K562 (cell line): ENCODE results near the gene KLK7. TPM values are rescaled to one million over a fixed set of nuclear protein-coding genes. Genes with fewer than 3 reads are reported as not detected.

Experiments
- ATAC-seq: fragments of 200-7000 bp; cut with Tn5 transposase; 3 replicates; pipeline ENCODE4 v1.9.1; 2020; ENCODE audit warnings: moderate library complexity
- BruUV-seq: library from RNA; stranded (reverse); fragments of 400-500 nt; replicated peaks from 2 replicates; lab custom pipeline; 2021; lab: Mats Ljungman, UMichigan
- CTCF ChIA-PET: fragments of 300-600 bp; formaldehyde crosslinking; extraction: SDS; loops from one replicate; lab custom pipeline; 2021; ENCODE audit warnings: low intra/inter-chr PET ratio; lab: Yijun Ruan, JAX
- POLR2A ChIA-PET: fragments of 300-600, 350-650 bp; sonication (Branson Sonifier 250); formaldehyde crosslinking; extraction: SDS; loops from one replicate; lab custom pipeline; 2021; ENCODE audit warnings: antibody characterized with exemption, inconsistent platforms; lab: Yijun Ruan, JAX
- DNase-seq, 4 experiments: peaks; one replicate each; pipeline versions ENCODE4 v3.0.0 to v3.0.0-alpha.2; 2011 to 2018; ENCODE audit warnings: low spot score in 3 of 4, mixed read lengths in 3 of 4; ENCODE audit errors: extremely low read depth in 1 of 4
- FAIRE-seq: peaks from 2 replicates; lab custom pipeline; 2011; peaks lifted over from hg19 to GRCh38; lab: Jason Lieb, UNC
- H2AFZ ChIP-seq: 2 replicates; pipeline ENCODE4 v1.6.0; 2011; ENCODE audit warnings: low read depth, low read length, control low read depth, inconsistent platforms
- H3K27ac ChIP-seq: fragments of 200-600 bp; 3 replicates; pipeline ENCODE4 v1.8.0; 2011; ENCODE audit warnings: low read depth, mild to moderate bottlenecking, control low read depth, inconsistent platforms, low read length, moderate library complexity, mixed read lengths; ENCODE audit errors: extremely low read depth
- H3K27me3 ChIP-seq, 2 experiments: fragments of 300-600 bp in 1 of 2; 2 replicates in 1 of 2; 3 replicates in 1 of 2; pipeline versions ENCODE4 v1.6.0 to v1.8.0; 2011; ENCODE audit warnings: inconsistent platforms in 2 of 2, low read length in 2 of 2, mild to moderate bottlenecking in 1 of 2, mixed read lengths in 1 of 2, moderate library complexity in 1 of 2; ENCODE audit not compliant: control insufficient read depth in 2 of 2, insufficient read depth in 2 of 2
- H3K36me3 ChIP-seq: fragments of 300-600 bp; 3 replicates; pipeline ENCODE4 v1.8.0; 2011; ENCODE audit warnings: mild to moderate bottlenecking, low read length, inconsistent platforms; ENCODE audit not compliant: control insufficient read depth, insufficient read depth
- H3K4me1 ChIP-seq, 2 experiments: fragments of 200-600 bp in 1 of 2; replicated peaks in 1 of 2; 2 replicates in 1 of 2; 3 replicates in 1 of 2; pipeline versions ENCODE4 v1.5.1 to v1.8.0; 2011; ENCODE audit warnings: inconsistent platforms in 2 of 2, low read length in 2 of 2, mild to moderate bottlenecking in 1 of 2, mixed read lengths in 1 of 2, moderate library complexity in 1 of 2; ENCODE audit not compliant: control insufficient read depth in 2 of 2, insufficient read depth in 2 of 2
- H3K4me2 ChIP-seq: 2 replicates; pipeline ENCODE4 v1.6.1; 2011; ENCODE audit warnings: low read length, control low read depth, inconsistent platforms, mixed read lengths; ENCODE audit not compliant: insufficient read depth
- H3K4me3 ChIP-seq: fragments of 200-600 bp; sonication (generic), shearing (Covaris generic); 2 replicates; pipeline ENCODE4 v1.5.1; 2016; ENCODE audit warnings: control low read depth, inconsistent platforms
- H3K79me2 ChIP-seq: fragments of 200-600 bp; 3 replicates; pipeline ENCODE4 v1.8.0; 2011; ENCODE audit warnings: low read length, inconsistent platforms; ENCODE audit not compliant: control insufficient read depth, insufficient read depth
- H3K9ac ChIP-seq, 2 experiments: 2 replicates each; pipeline versions ENCODE4 v1.6.0 to v1.6.1; 2011; ENCODE audit warnings: low read depth in 2 of 2, low read length in 2 of 2, control low read depth in 1 of 2, inconsistent platforms in 1 of 2, mild to moderate bottlenecking in 1 of 2, mixed read lengths in 1 of 2; ENCODE audit not compliant: insufficient read depth in 1 of 2
- H3K9me1 ChIP-seq: one replicate; pipeline ENCODE4 v1.6.0; 2011; ENCODE audit warnings: inconsistent platforms, mild to moderate bottlenecking, low read length, moderate library complexity; ENCODE audit not compliant: control insufficient read depth, insufficient read depth
- H3K9me3 ChIP-seq: replicated peaks from 2 replicates; pipeline ENCODE4 v1.5.1; 2011; ENCODE audit warnings: low read depth, low read length, inconsistent platforms; ENCODE audit not compliant: control insufficient read depth, insufficient read depth
- H4K20me1 ChIP-seq: replicated peaks from 2 replicates; pipeline ENCODE4 v1.6.1; 2011; ENCODE audit warnings: low read length, inconsistent platforms, mixed read lengths; ENCODE audit not compliant: control insufficient read depth, insufficient read depth
- BACH1 ChIP-seq: fragments of 200-800 bp; sonication (Bioruptor generic); IDR thresholded peaks from 2 replicates; pipeline ENCODE4 v1.6.1; 2016; ENCODE audit warnings: missing genetic modification characterization, missing compliant biosample characterization
- CGGBP1 ChIP-seq: fragments of 250-450 bp; sonication (Bioruptor Pico); IDR thresholded peaks from 2 replicates; pipeline ENCODE4 v1.9.0; 2021; ENCODE audit warnings: mild to moderate bottlenecking
- CTBP1 ChIP-seq: fragments of 450-650 bp; IDR thresholded peaks from 2 replicates; pipeline ENCODE4 v1.6.1; 2016; ENCODE audit warnings: borderline replicate concordance
- DMBX1 ChIP-seq: fragments of 250-450 bp; sonication (Bioruptor Pico); IDR thresholded peaks from 2 replicates; pipeline ENCODE4 v1.8.0; 2022; ENCODE audit warnings: inconsistent platforms, mild to moderate bottlenecking, moderate library complexity, borderline replicate concordance
- DPF2 ChIP-seq: fragments of 450-650 bp; IDR thresholded peaks from 2 replicates; pipeline ENCODE4 v1.6.1; 2016
- JUND ChIP-seq, 2 experiments: IDR thresholded peaks; 2 replicates in 1 of 2; 3 replicates in 1 of 2; pipeline ENCODE4 v1.6.1; 2011; ENCODE audit warnings: borderline replicate concordance in 2 of 2, low read depth in 2 of 2, low read length in 2 of 2, improper control_type of control experiment in 1 of 2, missing biosample characterization in 1 of 2, missing genetic modification characterization in 1 of 2, missing genetic modification reagents in 1 of 2
- KLF10 ChIP-seq: fragments of 250-450 bp; sonication (Bioruptor Pico); IDR thresholded peaks from 2 replicates; pipeline ENCODE4 v1.6.1; 2021; ENCODE audit warnings: matching md5 sums
- MAFF ChIP-seq: IDR thresholded peaks from 2 replicates; pipeline ENCODE4 v1.6.1; 2012; ENCODE audit warnings: low read length, improper control_type of control experiment
- MAFG ChIP-seq: fragments of 450-650 bp; conservative IDR thresholded peaks from 2 replicates; pipeline ENCODE4 v1.6.1; 2016; ENCODE audit warnings: missing genetic modification characterization, missing compliant biosample characterization
- MED1 ChIP-seq: sonication (generic); formaldehyde crosslinking; IDR thresholded peaks from 2 replicates; pipeline ENCODE4 v1.8.1; 2023; ENCODE audit warnings: missing genetic modification reagents, borderline replicate concordance
- MEF2A ChIP-seq: IDR thresholded peaks from 2 replicates; pipeline ENCODE4 v1.6.1; 2011; ENCODE audit warnings: low read depth, mild to moderate bottlenecking, low read length, moderate library complexity; ENCODE audit not compliant: control insufficient read depth
- NFE2 ChIP-seq: IDR thresholded peaks from 2 replicates; pipeline ENCODE4 v1.6.1; 2014; ENCODE audit warnings: antibody characterized with exemption, low read depth
- NFE2L1 ChIP-seq: fragments of 450-650 bp; IDR thresholded peaks from 2 replicates; pipeline ENCODE4 v1.6.1; 2016; ENCODE audit warnings: missing genetic modification characterization, low read depth, mild to moderate bottlenecking, missing compliant biosample characterization, moderate library complexity, borderline replicate concordance
- PRDM10 ChIP-seq: fragments of 450-650 bp; IDR thresholded peaks from 2 replicates; pipeline ENCODE4 v1.6.1; 2018; ENCODE audit not compliant: partially characterized antibody
- RBM14 ChIP-seq: fragments of 200-400 bp; formaldehyde crosslinking; IDR thresholded peaks from 2 replicates; pipeline ENCODE4 v1.6.1; 2018; ENCODE audit warnings: low read depth, mild to moderate bottlenecking, low read length, moderate library complexity, borderline replicate concordance; ENCODE audit not compliant: insufficient read depth
- SMAD2 ChIP-seq: fragments of 150-350 bp; IDR thresholded peaks from 2 replicates; pipeline ENCODE4 v1.6.1; 2014; ENCODE audit warnings: low read depth, mild to moderate bottlenecking, low read length
- TOE1 ChIP-seq, 2 experiments: fragments of 450-650 bp in 1 of 2; sonication (generic) in 1 of 2; formaldehyde crosslinking in 1 of 2; IDR thresholded peaks; 2 replicates each; pipeline versions ENCODE4 v1.7.1 to v1.8.0; 2016 to 2022; ENCODE audit warnings: borderline replicate concordance in 2 of 2, mild to moderate bottlenecking in 2 of 2, antibody characterized with exemption in 1 of 2, inconsistent platforms in 1 of 2, low read depth in 1 of 2, missing genetic modification reagents in 1 of 2, moderate library complexity in 1 of 2
- ZNF316 ChIP-seq: fragments of 450-650 bp; IDR thresholded peaks from 2 replicates; pipeline ENCODE4 v1.6.1; 2016
- ZNF584 ChIP-seq: fragments of 200-800 bp; sonication (Bioruptor generic); IDR thresholded peaks from 2 replicates; pipeline ENCODE4 v1.6.1; 2016; ENCODE audit warnings: low read depth, mild to moderate bottlenecking, missing genetic modification characterization, missing compliant biosample characterization
- WGBS: fragments of 100-300 bp; shearing (Covaris generic); methylation state at CpG from one replicate; pipeline ENCODE4 v1.1.6; 2016; ENCODE audit warnings: low coverage, mixed read lengths; ENCODE audit not compliant: insufficient coverage; ENCODE audit errors: missing lambda C conversion rate; 5-methylcytosine and 5-hydroxymethylcytosine counted together
- in situ Hi-C: fragments of 300-500 bp; cut with MboI; formaldehyde crosslinking; loops from 4 replicates; pipeline ENCODE4 v1.15.0; 2018; ENCODE audit warnings: inconsistent platforms, mixed read lengths
- intact Hi-C: fragments of 100-400 bp; cut with micrococcal nuclease; formaldehyde crosslinking; loops from 2 replicates; pipeline ENCODE4 v1.14.2; 2022
- polyA plus RNA-seq, 8 experiments: library from polyadenylated mRNA; depleted of rRNA in 4 of 8; stranded (reverse) in 5 of 8; unstranded in 3 of 8; fragments of >200 nt; fragmentation: Nextera tagmentation in 2 of 8; fragmentation: Illumina TruSeq in 1 of 8; extraction: Ambion mirVana in 2 of 8; extraction: Trizol in 1 of 8; gene quantifications; 2 replicates each; pipeline versions ENCODE4 v1.2.1 to v1.2.3, GENCODE V29; 2011 to 2014; ENCODE audit warnings: inconsistent platforms in 1 of 8, missing spikeins in 1 of 8
- total RNA-seq, 7 experiments: library from RNA; depleted of rRNA in 6 of 7; stranded (reverse); fragments of >200 nt in 6 of 7; fragmentation: Illumina TruSeq in 2 of 7; extraction: Trizol in 2 of 7; gene quantifications; 2 replicates each; pipeline versions ENCODE4 v1.2.1 to v1.2.3, GENCODE V29; 2011 to 2021; ENCODE audit warnings: low replicate concordance in 1 of 7

The KLK7 gene
- total and polyA plus RNA-seq, 9 of the 15 experiments (the other 6 are each of a cell fraction or from before 2014, with no cell fraction given) = 0.03 TPM; not detected in 8

GRCh38 chr19:50933640-50934039 lies 50.1 kb downstream of the KLK7 start:
- BruUV-seq = no TSS peak
- Histone ChIP-seq H3K79me2 (no peaks in the 10 kb centered on the region), H3K4me3 (no peak overlapping the region), H3K27ac (no peak overlapping the region), H3K4me1 (peaks cover 0 to 4% of the 10 kb centered on the region in 2 experiments; a peak in 2 of 5 replicates), H4K20me1 (peaks cover 5% of the 10 kb centered on the region; the same call in 1 of the 2 replicates), H3K9ac (no peak overlapping the region), H3K27me3 (peaks cover 0 to 14% of the 10 kb centered on the region in 2 experiments; a peak in 2 of 5 replicates), H2AFZ (peak overlapping the region; percentile 8; the same call in 1 of the 2 replicates), H3K4me2 (peak overlapping the region; percentile 39), H3K9me1 (no peaks in the 10 kb centered on the region), H3K36me3 (no peaks in the 10 kb centered on the region), H3K9me3 (no peaks in the 10 kb centered on the region)
- in situ Hi-C loops = no loop called here
- CTCF ChIA-PET = interaction anchor here (0.6 kb wide), 1 partner anchor 199 kb away, joined by 3 read pairs; no protein-coding TSS in a partner anchor
- POLR2A ChIA-PET = interaction anchor here (1.6 kb wide), 1 partner anchor 18 kb away, joined by 4 read pairs; no protein-coding TSS in a partner anchor
- intact Hi-C loops = no loop called here
- ATAC-seq = peak; percentile 53; the same call in 2 of the 3 replicates
- WGBS = 14% methylated on average over 8 of the region's 8 CpGs
- FAIRE-seq = peak; percentile 77
- DNase-seq = peak in 1 of 4 experiments; percentile 51
- TF ChIP-seq MEF2A = no peak
- no peak for TF ChIP-seq TOE1 (IDR thresholded peaks at IDR 0.05; ENCODE audit: borderline replicate concordance)
- TF ChIP-seq TOE1 (CRISPR knock-in tag; IDR thresholded peaks at IDR 0.05; ENCODE audit: borderline replicate concordance, low read depth) = no peak
- TF ChIP-seq DPF2 = 0 out of 2 replicates have a peak, but pooled peaks have one; percentile 36
- no peak for TF ChIP-seq MED1 (CRISPR knock-in tag)
- TF ChIP-seq SMAD2 = no peak
- peak; percentile 50; the same call in 1 of the 2 replicates for TF ChIP-seq CTBP1
- no peak for TF ChIP-seq RBM14
- peak; percentile 95 for TF ChIP-seq NFE2L1
- TF ChIP-seq MAFG (tag) = peak; percentile 98
- peak; percentile 96 for TF ChIP-seq ZNF316
- no peak for TF ChIP-seq DMBX1 (CRISPR knock-in tag)
- TF ChIP-seq JUND (IDR thresholded peaks at IDR 0.05; ENCODE audit: borderline replicate concordance, low read depth, low read length) = no peak
- 0 out of 3 replicates have a peak, but pooled peaks have one; percentile 28 for TF ChIP-seq JUND (tag; IDR thresholded peaks at IDR 0.05; ENCODE audit: borderline replicate concordance, low read depth, low read length)
- TF ChIP-seq BACH1 (tag) = peak; percentile 82; the same call in 1 of the 2 replicates
- peak; percentile 29 for TF ChIP-seq PRDM10
- TF ChIP-seq ZNF584 (CRISPR knock-in tag) = no peak
- TF ChIP-seq MAFF = peak; percentile 96
- TF ChIP-seq NFE2 = peak; percentile 96
- TF ChIP-seq KLF10 = no peak
- TF ChIP-seq CGGBP1 (CRISPR knock-in tag) = no peak
